NCI-H748 (cell line): Measurements from ENCODE around the gene GP9.
A peak's percentile ranks its signal among the peaks of the same experiment; 100 is the strongest.

Source experiments
- DNase-seq: peaks from one replicate; lab custom pipeline; 2025; ENCODE audit not compliant: unreplicated experiment; lab: John Stamatoyannopoulos, UW

GP9 gene

DNA sequence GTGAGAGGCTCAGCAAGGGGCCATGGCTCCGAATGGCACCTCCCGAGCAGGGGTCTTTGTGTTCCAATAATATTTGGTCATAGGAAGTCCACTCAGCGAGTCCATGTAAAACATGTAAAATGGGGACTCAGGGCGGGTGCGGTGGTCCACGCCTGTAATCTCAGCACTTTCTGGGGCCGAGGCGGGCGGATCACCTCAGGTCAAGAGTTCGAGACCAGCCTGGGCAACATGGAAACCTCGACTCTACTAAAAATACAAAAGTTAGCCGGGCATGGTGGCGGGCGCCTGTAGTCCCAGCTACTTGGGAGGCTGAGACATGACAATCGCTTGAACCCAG lies 33.1 kb upstream of the GP9 start:
- no peak for DNase-seq

GRCh38 chr3:129028866-129029265 lies 31.7 kb upstream of the GP9 start:
- DNase-seq: no peak

DNA sequence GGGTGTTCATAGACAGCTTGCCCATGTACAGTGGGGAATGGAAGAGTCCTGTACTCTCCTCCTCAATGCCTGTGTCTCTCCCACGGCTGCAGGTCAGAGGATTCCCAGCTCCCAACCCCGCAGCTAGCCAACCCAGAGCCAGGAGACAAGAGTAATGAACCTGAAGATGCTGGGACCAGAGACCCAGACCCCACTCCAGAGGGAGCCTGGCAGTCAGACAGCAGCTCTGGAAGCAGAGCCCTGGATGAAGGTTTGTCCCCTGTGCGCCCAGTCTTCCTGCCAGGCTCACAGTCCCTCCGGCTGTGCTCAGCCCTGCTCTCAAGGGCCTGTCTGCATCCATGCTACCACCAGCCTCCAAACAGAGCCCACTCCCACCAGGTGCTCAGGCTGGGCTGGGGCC lies 30.0 kb upstream of the GP9 start:
- no peak for DNase-seq

- DNase-seq: no peak
Measured at GRCh38 chr3:129031476-129032215, 28.9 kb upstream of the GP9 start.

DNA sequence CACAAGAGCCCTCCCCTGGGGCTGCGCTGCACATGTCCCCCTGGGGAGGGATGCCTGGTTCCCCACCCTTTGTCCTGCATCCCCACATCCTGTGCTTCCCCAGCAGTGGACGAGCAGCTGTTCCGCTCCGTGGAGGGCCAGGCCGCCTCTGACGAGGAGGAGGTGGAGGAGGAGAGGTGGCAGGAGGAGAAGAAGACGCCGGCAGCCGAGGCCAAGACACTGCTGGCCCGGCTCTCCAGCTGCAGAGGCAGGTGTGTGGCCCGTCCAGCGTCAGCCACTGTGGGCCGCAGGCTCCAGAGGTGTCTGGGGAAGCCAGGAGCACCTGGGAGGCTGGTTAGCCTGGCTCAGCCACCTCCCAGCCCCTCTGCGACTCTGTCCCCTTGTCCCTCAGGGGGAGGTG lies 27.9 kb upstream of the GP9 start:
- DNase-seq: no peak

DNA sequence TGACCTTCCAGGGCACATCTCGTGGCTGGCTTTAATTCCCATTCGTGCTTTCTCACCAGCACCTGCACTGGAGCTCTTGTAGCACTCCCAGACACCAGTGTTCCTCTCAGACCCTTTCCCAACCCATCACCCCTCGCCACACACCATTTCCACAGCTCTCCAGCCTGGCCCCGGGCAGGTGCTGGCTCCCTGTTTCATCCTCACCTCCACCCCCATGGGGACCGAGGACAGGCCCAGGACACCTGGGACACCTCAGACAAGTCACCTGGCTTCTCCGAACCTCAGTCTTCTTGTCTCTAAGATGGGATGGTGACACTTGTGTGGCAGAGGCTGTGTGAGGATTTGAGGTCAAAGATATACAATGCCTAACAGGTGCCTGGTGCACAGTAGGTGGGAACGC lies 27.4 kb upstream of the GP9 start:
- no peak for DNase-seq

- DNase-seq: no peak
Measured at GRCh38 chr3:129033633-129034321, 26.8 kb upstream of the GP9 start.

DNA sequence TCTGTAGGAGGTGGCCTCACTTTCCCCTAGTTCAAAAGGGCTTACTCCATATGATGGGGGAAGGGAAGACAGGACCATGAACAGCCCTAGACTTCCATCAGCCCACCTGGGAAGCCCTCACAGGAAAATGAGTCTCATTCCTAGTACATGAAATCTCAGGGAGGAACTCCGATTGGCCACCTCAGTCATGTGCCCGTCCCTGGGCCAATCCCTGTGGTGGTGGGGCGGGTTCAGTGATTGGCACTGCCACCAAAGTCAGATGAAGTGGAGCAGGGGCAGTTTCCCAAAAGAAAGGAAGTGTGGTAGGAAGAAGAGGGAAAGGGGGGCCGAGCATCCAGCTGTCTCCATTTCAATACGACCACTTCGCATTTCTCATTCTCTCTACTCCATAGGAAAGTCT lies 25.9 kb upstream of the GP9 start:
- DNase-seq: no peak

DNA sequence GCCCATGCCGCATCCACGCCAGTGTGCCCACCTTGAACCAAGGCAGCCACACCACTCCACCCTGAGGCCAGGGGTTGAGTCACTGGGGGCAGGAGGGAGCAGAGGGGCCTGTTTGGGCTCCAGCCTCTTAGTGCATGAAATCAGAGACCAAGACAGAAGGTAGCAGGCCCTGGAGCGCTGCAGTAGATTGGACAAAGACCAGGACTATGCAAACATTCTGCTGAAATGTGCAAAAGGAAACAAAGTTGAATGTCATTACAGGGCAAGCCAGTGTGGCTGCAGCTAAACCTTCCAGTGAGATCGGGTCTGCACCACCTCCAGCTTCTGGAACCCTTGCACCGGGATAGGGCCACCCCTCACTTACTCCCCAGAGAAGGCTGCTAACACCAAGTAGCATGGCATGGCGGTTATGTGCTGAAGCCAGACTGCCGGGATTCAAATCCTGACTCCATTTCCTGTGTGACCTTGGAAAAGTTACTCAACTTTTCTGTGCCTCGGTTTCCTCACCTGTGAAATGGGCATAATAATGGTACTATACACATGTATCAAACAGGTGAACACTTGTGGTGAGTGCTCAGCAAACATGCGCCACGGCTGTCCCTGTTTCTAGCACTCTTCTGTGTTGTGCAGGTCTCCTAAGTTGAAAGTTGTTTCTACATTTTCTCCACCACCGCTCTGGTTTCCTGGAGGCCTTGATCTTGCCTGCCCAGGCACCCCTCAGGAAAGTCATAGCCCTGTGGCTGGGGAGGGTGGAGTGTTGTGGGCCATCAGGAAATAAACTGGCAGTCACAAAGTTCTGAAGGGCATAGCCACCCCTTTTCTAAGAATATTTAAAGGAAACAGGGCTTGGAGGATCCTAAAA lies 25.0 kb upstream of the GP9 start:
- DNase-seq: no peak

DNA sequence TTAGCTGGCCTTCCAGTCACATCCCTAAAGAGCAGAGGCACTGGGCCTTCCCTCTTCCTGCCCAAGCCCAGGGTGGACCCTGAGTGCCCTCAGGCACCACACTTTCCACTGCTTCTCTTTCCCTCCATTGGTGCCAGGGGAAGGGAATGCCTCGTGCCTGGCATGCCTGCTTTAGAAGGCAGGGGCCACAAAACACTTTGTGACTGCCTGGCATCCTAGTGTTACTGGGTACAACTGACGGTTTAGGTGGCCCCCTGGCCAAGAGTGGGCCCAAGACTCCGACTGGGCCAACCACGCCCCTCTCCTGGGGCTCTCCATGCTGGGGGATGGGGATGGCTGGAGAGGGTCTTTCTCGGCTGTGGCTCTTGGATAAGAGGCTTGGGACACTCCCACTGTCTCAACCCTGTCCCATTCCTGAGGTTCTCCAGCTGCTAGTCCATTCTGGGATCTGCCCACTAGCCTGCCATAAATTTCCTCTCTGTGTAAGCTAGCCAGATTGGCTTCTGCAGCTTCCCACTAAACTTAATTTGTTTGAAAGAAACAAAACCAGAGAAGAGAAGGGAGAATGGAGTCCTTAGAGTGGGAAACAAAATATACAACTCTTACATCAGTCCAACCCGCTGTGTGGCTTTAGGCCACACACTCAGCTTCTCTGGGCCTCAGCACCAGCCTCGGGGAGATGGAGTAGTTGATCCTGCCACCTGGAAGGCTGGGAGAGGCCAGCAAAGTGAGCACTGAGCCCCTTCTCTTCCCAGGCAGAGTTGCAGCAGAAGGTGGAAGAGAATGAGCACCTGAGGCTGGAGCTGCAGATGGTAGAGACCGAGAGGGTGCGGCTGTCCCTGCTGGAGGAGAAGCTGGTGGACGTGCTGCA lies 24.1 kb upstream of the GP9 start:
- DNase-seq: no peak

DNA sequence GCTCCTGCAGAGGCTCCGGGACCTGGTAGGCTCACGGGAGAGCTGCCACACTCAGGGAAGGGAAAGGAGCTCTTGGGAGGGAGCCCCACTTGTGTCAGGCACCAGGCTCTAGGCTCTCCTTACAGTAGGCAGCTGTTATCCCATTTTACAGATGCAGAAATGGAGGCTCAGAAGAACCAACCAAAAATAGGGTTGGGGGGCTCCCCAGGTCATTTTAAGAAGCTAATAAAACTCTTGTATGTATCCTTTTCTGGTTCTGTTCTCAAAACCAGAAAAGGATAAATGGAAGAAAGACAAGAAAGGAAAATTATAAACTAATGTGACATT lies 23.5 kb upstream of the GP9 start:
- DNase-seq: no peak

- DNase-seq: no peak
Measured at GRCh38 chr3:129038121-129038855, 22.3 kb upstream of the GP9 start.

DNA sequence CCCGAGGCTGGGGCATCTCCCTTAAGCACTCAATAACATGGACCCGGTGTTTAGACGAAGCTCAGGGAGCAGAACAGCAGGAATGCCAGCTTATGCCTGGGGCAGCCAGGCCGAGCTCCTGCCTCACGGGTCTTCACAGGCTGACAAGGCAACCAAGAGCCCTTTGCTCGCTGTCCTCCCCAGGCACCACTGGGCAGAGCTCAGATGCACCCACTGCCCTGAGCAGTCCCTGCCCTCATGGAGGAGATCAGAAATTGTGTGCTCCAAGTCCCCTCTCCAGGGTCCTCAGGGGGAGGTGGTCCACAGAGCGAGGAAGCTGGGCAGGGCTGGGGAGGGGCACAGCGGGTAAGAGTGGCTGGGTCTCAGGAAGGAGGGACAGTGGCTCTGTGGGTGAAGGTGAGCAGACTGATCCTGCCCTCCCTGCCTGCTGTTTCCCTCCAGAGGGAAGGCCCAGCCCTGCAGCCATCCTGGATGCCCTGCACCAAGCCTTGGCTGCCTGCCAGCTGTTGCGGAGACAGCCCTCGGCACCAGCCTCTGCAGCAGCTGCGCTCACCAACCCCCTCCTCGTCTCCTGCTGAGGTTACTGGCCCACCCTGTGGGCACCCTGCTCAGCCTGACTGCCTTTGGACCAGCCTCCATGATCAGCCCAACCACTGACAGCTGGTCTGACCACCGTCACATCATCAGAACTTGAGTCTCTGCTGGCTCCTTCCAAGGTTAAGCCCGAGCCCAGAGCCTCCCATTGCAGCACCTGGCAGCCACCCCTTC lies 21.1 kb upstream of the GP9 start:
- DNase-seq: peak; percentile 69

- no peak for DNase-seq
Measured at GRCh38 chr3:129040039-129040336, 20.6 kb upstream of the GP9 start.

DNA sequence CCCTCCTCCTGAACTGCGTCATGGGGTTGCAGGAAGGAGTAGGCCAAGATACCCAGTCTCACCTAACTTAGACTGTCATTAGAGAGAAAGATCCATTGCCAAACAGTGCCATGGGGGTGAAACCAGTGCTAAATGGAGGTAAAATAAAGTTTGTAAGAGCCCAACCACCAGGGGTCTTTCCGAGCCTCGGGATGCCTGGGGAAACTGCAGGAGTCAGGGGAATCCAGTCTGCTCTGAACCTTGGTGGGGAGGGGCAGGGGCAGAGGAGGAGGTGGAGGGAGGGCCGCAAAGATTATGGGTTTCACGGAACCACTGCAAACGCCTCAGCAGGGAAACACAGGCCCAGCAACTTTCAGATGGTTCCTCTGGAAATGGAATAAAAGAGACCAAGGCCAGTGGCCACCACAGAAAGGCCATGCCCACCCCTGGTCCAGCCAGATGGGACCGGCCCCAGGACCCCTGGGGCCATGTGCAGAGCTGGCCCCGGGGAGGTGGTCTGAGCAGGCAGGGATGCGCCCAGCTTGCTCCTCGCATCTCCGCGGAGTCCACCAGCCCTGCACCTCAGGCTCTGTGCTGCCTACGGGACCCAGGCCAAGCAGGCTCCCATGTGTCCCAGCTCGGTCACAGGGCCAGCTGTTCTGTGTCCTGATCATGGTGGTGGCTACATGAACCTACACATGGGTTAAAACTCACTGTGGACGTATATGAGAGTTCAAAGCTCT lies 19.8 kb upstream of the GP9 start:
- no peak for DNase-seq

DNA sequence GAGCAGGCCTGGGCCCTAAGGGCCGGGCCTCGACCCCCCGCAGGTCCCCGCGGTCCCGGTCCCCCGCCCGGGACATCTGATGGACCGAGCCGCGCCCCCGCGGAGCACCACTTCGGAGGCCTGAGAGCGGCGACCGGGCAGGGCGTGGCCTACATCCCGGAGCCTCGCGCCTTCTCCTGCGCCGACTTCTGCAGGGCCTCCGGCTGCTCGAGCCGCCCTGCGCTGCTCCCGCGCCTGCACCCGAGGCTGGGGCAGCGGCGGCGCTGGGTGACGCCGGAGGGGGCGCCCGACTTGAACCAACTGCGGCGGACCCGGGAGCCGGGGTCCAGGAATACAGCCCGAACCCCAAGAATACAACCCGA lies 14.9 kb upstream of the GP9 start:
- no peak for DNase-seq

GRCh38 chr3:129046037-129046731 lies 14.4 kb upstream of the GP9 start:
- no peak for DNase-seq

- no peak for DNase-seq
Measured at GRCh38 chr3:129046732-129047552, 13.6 kb upstream of the GP9 start.
